Fibroblast of lung (primary cell): ENCODE results near the gene SIGLEC9. TPM values are rescaled to one million over a fixed set of nuclear protein-coding genes. Genes with fewer than 3 reads are reported as not detected.

Experiments
- DNase-seq, 2 donors: peaks; one replicate each; pipeline versions ENCODE4 v3.0.0 to v3.0.0-alpha.2; 2010; ENCODE audit warnings: low read depth in 2 of 2
- H2AFZ ChIP-seq: 2 replicates; pipeline ENCODE4 v1.5.1; 2012; ENCODE audit warnings: low read length, control low read depth, inconsistent platforms
- H3K27ac ChIP-seq: 2 replicates; pipeline ENCODE4 v1.5.1; 2011; ENCODE audit warnings: low read length, control low read depth; ENCODE audit not compliant: insufficient read depth
- H3K27me3 ChIP-seq: 2 replicates; pipeline ENCODE4 v1.5.1; 2011; ENCODE audit warnings: mild to moderate bottlenecking, low read length; ENCODE audit not compliant: control insufficient read depth, insufficient read depth
- H3K36me3 ChIP-seq: 2 replicates; pipeline ENCODE4 v1.5.1; 2011; ENCODE audit warnings: low read length; ENCODE audit not compliant: control insufficient read depth, insufficient read depth
- H3K4me1 ChIP-seq: 2 replicates; pipeline ENCODE4 v1.5.1; 2011; ENCODE audit warnings: low read length; ENCODE audit not compliant: control insufficient read depth, insufficient read depth; ENCODE audit errors: extremely low read depth
- H3K4me2 ChIP-seq: 2 replicates; pipeline ENCODE4 v1.5.1; 2011; ENCODE audit warnings: low read length, control low read depth; ENCODE audit not compliant: insufficient read depth; ENCODE audit errors: extremely low read depth
- H3K4me3 ChIP-seq, 4 experiments: fragments of 200-600 bp in 1 of 4; sonication (generic) in 1 of 4; replicated peaks in 1 of 4; 2 replicates each; pipeline ENCODE4 v1.5.1; 2011 to 2016; ENCODE audit warnings: low read length in 4 of 4, low read depth in 3 of 4, mild to moderate bottlenecking in 3 of 4, control low read depth in 2 of 4, inconsistent platforms in 1 of 4, mixed read lengths in 1 of 4; ENCODE audit not compliant: insufficient read depth in 1 of 4; ENCODE audit errors: control extremely low read depth in 1 of 4
- H3K79me2 ChIP-seq: 2 replicates; pipeline ENCODE4 v1.5.1; 2012; ENCODE audit warnings: mild to moderate bottlenecking, low read length, inconsistent platforms; ENCODE audit not compliant: control insufficient read depth, insufficient read depth
- H3K9ac ChIP-seq: 2 replicates; pipeline ENCODE4 v1.5.1; 2011; ENCODE audit warnings: mild to moderate bottlenecking, low read length, control low read depth; ENCODE audit not compliant: insufficient read depth
- H3K9me3 ChIP-seq: 2 replicates; pipeline ENCODE4 v1.5.1; 2012; ENCODE audit warnings: low read depth, low read length; ENCODE audit not compliant: control insufficient read depth, insufficient read depth
- H4K20me1 ChIP-seq: 2 replicates; pipeline ENCODE4 v1.5.1; 2011; ENCODE audit warnings: low read length; ENCODE audit not compliant: control insufficient read depth, insufficient read depth; ENCODE audit errors: extremely low read depth
- CTCF ChIP-seq, 2 donors: IDR thresholded peaks in 1 of 2; conservative IDR thresholded peaks in 1 of 2; 1 replicate in 1 of 2; 2 replicates in 1 of 2; pipeline ENCODE4 v1.5.1; 2011 to 2012; ENCODE audit warnings: low read length in 2 of 2, control low read depth in 1 of 2, inconsistent platforms in 1 of 2, low read depth in 1 of 2, mild to moderate bottlenecking in 1 of 2
- EZH2 ChIP-seq: IDR thresholded peaks from 2 replicates; pipeline ENCODE4 v1.5.1; 2012; ENCODE audit warnings: low read length, control low read depth, mild to moderate bottlenecking; ENCODE audit errors: missing control alignments
- polyA plus RNA-seq, 2 donors: library from polyadenylated mRNA; depleted of rRNA in 1 of 2; stranded (reverse) in 1 of 2; unstranded in 1 of 2; fragments of >200 nt; gene quantifications; 2 replicates each; pipeline ENCODE4 v1.2.1, GENCODE V29; 2011 to 2012; ENCODE audit warnings: missing spikeins in 1 of 2
- total RNA-seq: library from RNA; depleted of rRNA; stranded (reverse); fragments of >200 nt; gene quantifications from 2 replicates; pipeline ENCODE4 v1.2.1, GENCODE V29; 2014

Gene SIGLEC9
- total and polyA plus RNA-seq, 2 donors (not counting 1 experiment from before 2014, with no cell fraction given) = not detected

- Histone ChIP-seq H3K9ac (no peak overlapping the region), H4K20me1 (no peaks in the 10 kb centered on the region), H3K36me3 (no peaks in the 10 kb centered on the region), H3K4me3 (no peak overlapping the region), H3K4me1 (no peaks in the 10 kb centered on the region), H3K79me2 (no peaks in the 10 kb centered on the region), H2AFZ (no peak overlapping the region), H3K9me3 (no peaks in the 10 kb centered on the region), H3K4me2 (no peak overlapping the region), H3K27ac (no peak overlapping the region), H3K27me3 (no peaks in the 10 kb centered on the region)
- TF ChIP-seq EZH2 (no peak), CTCF (conservative IDR thresholded peaks at IDR 0.05 in 1 of 2, IDR thresholded peaks at IDR 0.05 in 1 of 2; ENCODE audit: low read depth in 1 of 2, low read length in 2 of 2) (no peak)
- no peak for DNase-seq
Measured at GRCh38 chr19:51081476-51081875, 43.2 kb upstream of the SIGLEC9 start.

- no peak for TF ChIP-seq CTCF (conservative IDR thresholded peaks at IDR 0.05 in 1 of 2, IDR thresholded peaks at IDR 0.05 in 1 of 2; ENCODE audit: low read depth in 1 of 2, low read length in 2 of 2)
- no peak for TF ChIP-seq EZH2
- Histone ChIP-seq H3K4me1 (no peaks in the 10 kb centered on the region), H3K9me3 (no peaks in the 10 kb centered on the region), H3K9ac (no peak within 1 kb of the TSS), H3K4me2 (no peak within 1 kb of the TSS), H3K4me3 (no peak within 1 kb of the TSS), H3K27me3 (no peaks in the 10 kb centered on the region), H2AFZ (no peak within 1 kb of the TSS), H3K36me3 (no peaks in the 10 kb centered on the region), H3K27ac (no peak within 1 kb of the TSS), H3K79me2 (no peaks in the 10 kb centered on the region), H4K20me1 (no peaks in the 10 kb centered on the region)
- no peak for DNase-seq
Measured at GRCh38 chr19:51082611-51083010, 42.1 kb upstream of the SIGLEC9 start, which contains the start of gene KLK14. Gene KLK14, minus strand, starts transcription at chr19:51082887. Its CDS starts 273 bp downstream, at chr19:51082614.

DNA sequence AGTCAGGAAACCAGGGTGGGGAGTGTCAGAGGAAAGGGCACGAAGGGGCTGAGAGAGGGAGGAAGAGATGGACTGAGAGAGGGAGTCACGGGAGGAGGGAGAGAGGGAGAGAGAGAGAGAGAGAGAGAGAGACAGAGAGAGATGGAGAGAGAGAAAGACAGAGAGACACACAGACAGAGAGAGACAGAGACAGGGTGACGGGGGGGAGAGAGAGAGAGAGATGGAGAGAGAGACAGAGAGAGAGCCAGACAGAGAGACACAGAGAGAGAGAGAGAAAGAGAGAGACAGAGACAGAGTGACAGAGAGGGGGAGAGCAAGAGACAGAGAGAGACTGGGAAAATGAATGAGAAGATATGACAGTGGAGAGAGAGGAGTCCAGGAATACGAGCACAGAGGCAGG, 41.5 kb upstream of the SIGLEC9 start:
- H3K9me3 ChIP-seq = no peaks in the 10 kb centered on the region
- no peaks in the 10 kb centered on the region for H3K4me1 ChIP-seq
- no peaks in the 10 kb centered on the region for H3K79me2 ChIP-seq
- no peak overlapping the region for H3K9ac ChIP-seq
- TF ChIP-seq CTCF (conservative IDR thresholded peaks at IDR 0.05 in 1 of 2, IDR thresholded peaks at IDR 0.05 in 1 of 2; ENCODE audit: low read depth in 1 of 2, low read length in 2 of 2) = no peak
- TF ChIP-seq EZH2 = no peak
- no peak overlapping the region for H3K4me2 ChIP-seq
- no peak overlapping the region for H2AFZ ChIP-seq
- H3K36me3 ChIP-seq = no peaks in the 10 kb centered on the region
- H4K20me1 ChIP-seq = no peaks in the 10 kb centered on the region
- no peak for DNase-seq
- no peak overlapping the region for H3K27ac ChIP-seq
- H3K27me3 ChIP-seq = no peaks in the 10 kb centered on the region
- no peak overlapping the region for H3K4me3 ChIP-seq
